IMR-90 (cell line): ENCODE measurements around the gene AUTS2. TPM values are rescaled to one million over a fixed set of nuclear protein-coding genes. Genes with fewer than 3 reads are reported as not detected.

Experiments
- ATAC-seq: fragments of 200-7000 bp; cut with Tn5 transposase; 2 replicates; pipeline ENCODE4 v1.9.1; 2020; ENCODE audit warnings: low read depth, mild to moderate bottlenecking, moderate library complexity
- BruUV-seq: library from RNA; stranded (reverse); fragments of 400-500 nt; replicated peaks from 2 replicates; lab custom pipeline; 2021; lab: Mats Ljungman, UMichigan
- CTCF ChIA-PET: fragments of 300-600 bp; formaldehyde crosslinking; extraction: SDS; loops from one replicate; lab custom pipeline; 2021; ENCODE audit warnings: antibody characterized with exemption; lab: Yijun Ruan, JAX
- POLR2A ChIA-PET: fragments of 300-600 bp; sonication (Branson Sonifier 250); formaldehyde crosslinking; loops from one replicate; lab custom pipeline; 2022; ENCODE audit warnings: antibody characterized with exemption; ENCODE audit not compliant: unreplicated experiment; lab: Charles Lee
- DNase-seq: peaks from one replicate; pipeline ENCODE4 v3.0.0; 2013
- H2AFZ ChIP-seq: replicated peaks from 2 replicates; pipeline ENCODE3; 2013; ENCODE audit warnings: low read length, mild to moderate bottlenecking; ENCODE audit not compliant: poor library complexity
- H2AK5ac ChIP-seq: 2 replicates; pipeline ENCODE4 v1.6.1; 2013; ENCODE audit warnings: low read depth, low read length, inconsistent platforms
- H2AK9ac ChIP-seq: replicated peaks from 2 replicates; pipeline ENCODE3; 2013; ENCODE audit warnings: mild to moderate bottlenecking, low read depth, low read length, moderate library complexity; ENCODE audit not compliant: poor library complexity
- H2BK120ac ChIP-seq: 2 replicates; pipeline ENCODE4 v1.6.1; 2013; ENCODE audit warnings: low read depth, low read length, inconsistent platforms
- H2BK15ac ChIP-seq: 3 replicates; pipeline ENCODE4 v1.6.1; 2013; ENCODE audit warnings: low read depth, low read length, inconsistent platforms
- H2BK20ac ChIP-seq: 2 replicates; pipeline ENCODE4 v1.6.1; 2013; ENCODE audit warnings: low read depth, mild to moderate bottlenecking, inconsistent platforms, low read length, moderate library complexity
- H2BK5ac ChIP-seq: 2 replicates; pipeline ENCODE4 v1.6.1; 2013; ENCODE audit warnings: mild to moderate bottlenecking, low read depth, low read length, inconsistent platforms; ENCODE audit not compliant: poor library complexity, severe bottlenecking
- H3K14ac ChIP-seq: replicated peaks from 2 replicates; pipeline ENCODE4 v1.6.1; 2013; ENCODE audit warnings: low read depth, low read length, inconsistent platforms
- H3K18ac ChIP-seq: 2 replicates; pipeline ENCODE4 v1.6.1; 2013; ENCODE audit warnings: low read depth, low read length, control low read depth
- H3K23ac ChIP-seq: 2 replicates; pipeline ENCODE4 v1.6.1; 2013; ENCODE audit warnings: low read depth, low read length, inconsistent platforms
- H3K27ac ChIP-seq: 2 replicates; pipeline ENCODE4 v1.5.1; 2013; ENCODE audit warnings: mild to moderate bottlenecking, control low read depth, low read length; ENCODE audit not compliant: insufficient read depth
- H3K27me3 ChIP-seq: 2 replicates; pipeline ENCODE4 v1.6.1; 2013; ENCODE audit warnings: low read length; ENCODE audit not compliant: control insufficient read depth, insufficient read depth
- H3K36me3 ChIP-seq: 2 replicates; pipeline ENCODE4 v1.6.1; 2013; ENCODE audit warnings: low read length, mixed read lengths; ENCODE audit not compliant: control insufficient read depth, insufficient read depth
- H3K4ac ChIP-seq: 2 replicates; pipeline ENCODE4 v1.6.1; 2013; ENCODE audit warnings: low read depth, low read length, inconsistent platforms
- H3K4me1 ChIP-seq: 2 replicates; pipeline ENCODE4 v1.6.1; 2013; ENCODE audit warnings: low read length, mixed read lengths; ENCODE audit not compliant: control insufficient read depth, insufficient read depth
- H3K4me2 ChIP-seq: 2 replicates; pipeline ENCODE4 v1.6.1; 2013; ENCODE audit warnings: low read depth, mild to moderate bottlenecking, control low read depth, low read length, moderate library complexity
- H3K4me3 ChIP-seq: 2 replicates; pipeline ENCODE4 v1.5.1; 2013; ENCODE audit warnings: low read depth, mild to moderate bottlenecking, control low read depth, low read length, moderate library complexity; ENCODE audit not compliant: insufficient read depth
- H3K56ac ChIP-seq: 2 replicates; pipeline ENCODE4 v1.6.1; 2013; ENCODE audit warnings: low read length, inconsistent platforms; ENCODE audit not compliant: insufficient read depth; ENCODE audit errors: extremely low read depth
- H3K79me1 ChIP-seq, 2 experiments: 2 replicates each; pipeline ENCODE4 v1.6.1; 2013; ENCODE audit warnings: low read length in 2 of 2, inconsistent platforms in 1 of 2, low read depth in 1 of 2
- H3K9ac ChIP-seq: 2 replicates; pipeline ENCODE4 v1.6.1; 2013; ENCODE audit warnings: low read depth, low read length, control low read depth
- H3K9me1 ChIP-seq: 2 replicates; pipeline ENCODE4 v1.6.1; 2013; ENCODE audit warnings: low read length, inconsistent platforms; ENCODE audit not compliant: insufficient read depth
- H3K9me3 ChIP-seq: 2 replicates; pipeline ENCODE4 v1.6.1; 2013; ENCODE audit warnings: low read length; ENCODE audit not compliant: control insufficient read depth, insufficient read depth
- H4K20me1 ChIP-seq: 2 replicates; pipeline ENCODE4 v1.6.1; 2013; ENCODE audit warnings: low read length, inconsistent platforms; ENCODE audit not compliant: insufficient read depth
- H4K5ac ChIP-seq: 2 replicates; pipeline ENCODE4 v1.6.1; 2013; ENCODE audit warnings: mild to moderate bottlenecking, low read depth, low read length, control low read depth
- H4K8ac ChIP-seq, 2 experiments: 2 replicates each; pipeline ENCODE4 v1.6.1; 2013; ENCODE audit warnings: low read depth in 2 of 2, low read length in 2 of 2, control low read depth in 1 of 2, inconsistent platforms in 1 of 2
- H4K91ac ChIP-seq: 2 replicates; pipeline ENCODE4 v1.6.1; 2013; ENCODE audit warnings: low read depth, low read length, inconsistent platforms; ENCODE audit not compliant: insufficient read depth
- BHLHE40 ChIP-seq: fragments of 150-350 bp; IDR thresholded peaks from 2 replicates; pipeline ENCODE4 v1.6.1; 2016; ENCODE audit warnings: mild to moderate bottlenecking, low read depth, low read length
- CEBPB ChIP-seq: IDR thresholded peaks from 2 replicates; pipeline ENCODE4 v1.6.1; 2012; ENCODE audit warnings: low read depth, low read length, improper control_type of control experiment
- CHD1 ChIP-seq: IDR thresholded peaks from 2 replicates; pipeline ENCODE4 v1.6.1; 2012; ENCODE audit warnings: low read depth, low read length, improper control_type of control experiment
- FOS ChIP-seq: fragments of 150-350 bp; IDR thresholded peaks from 2 replicates; pipeline ENCODE4 v1.6.1; 2016; ENCODE audit warnings: low read depth, low read length
- MAFK ChIP-seq: IDR thresholded peaks from 2 replicates; pipeline ENCODE4 v1.6.1; 2012; ENCODE audit warnings: low read depth, low read length, improper control_type of control experiment
- MAZ ChIP-seq: IDR thresholded peaks from 2 replicates; pipeline ENCODE4 v1.6.1; 2012; ENCODE audit warnings: low read depth, mild to moderate bottlenecking, low read length, improper control_type of control experiment, moderate library complexity, borderline replicate concordance
- MXI1 ChIP-seq: IDR thresholded peaks from 2 replicates; pipeline ENCODE4 v1.6.1; 2012; ENCODE audit warnings: low read depth, mild to moderate bottlenecking, low read length, moderate library complexity, borderline replicate concordance
- NFE2L2 ChIP-seq: fragments of 150-350 bp; IDR thresholded peaks from 2 replicates; pipeline ENCODE4 v1.6.1; 2016; ENCODE audit warnings: low read depth, mild to moderate bottlenecking, low read length
- POLR2A ChIP-seq: IDR thresholded peaks from 2 replicates; pipeline ENCODE4 v1.6.1; 2012; ENCODE audit warnings: mild to moderate bottlenecking, low read depth, low read length
- RAD21 ChIP-seq: IDR thresholded peaks from 2 replicates; pipeline ENCODE4 v1.6.1; 2012; ENCODE audit warnings: low read length, improper control_type of control experiment
- RCOR1 ChIP-seq: IDR thresholded peaks from 2 replicates; pipeline ENCODE4 v1.6.1; 2012; ENCODE audit warnings: mild to moderate bottlenecking, low read length, improper control_type of control experiment; ENCODE audit not compliant: insufficient replicate concordance
- RFX5 ChIP-seq: IDR thresholded peaks from 2 replicates; pipeline ENCODE4 v1.8.0; 2012; ENCODE audit warnings: low read depth, mild to moderate bottlenecking, low read length, moderate library complexity
- SMC3 ChIP-seq: fragments of 150-350 bp; IDR thresholded peaks from 2 replicates; pipeline ENCODE4 v1.6.1; 2016; ENCODE audit warnings: low read depth, mild to moderate bottlenecking, antibody characterized with exemption, low read length, moderate library complexity
- WGBS, 2 experiments: methylation state at CpG; one replicate each; pipeline versions ENCODE4 v1.1.5 to v1.1.7; 2013; ENCODE audit warnings: missing lambda C conversion rate in 2 of 2; ENCODE audit not compliant: insufficient read length in 1 of 2; ENCODE audit errors: extremely low coverage in 2 of 2; 5-methylcytosine and 5-hydroxymethylcytosine counted together
- dilution Hi-C: fragments of 300-500 bp; cut with HindIII; formaldehyde crosslinking; loops from one replicate; pipeline ENCODE4 v1.14.3; 2018; ENCODE audit warnings: low sequenced_read_pairs; ENCODE audit not compliant: unreplicated experiment
- in situ Hi-C: fragments of 300-500 bp; cut with MboI; formaldehyde crosslinking; loops from 3 replicates; pipeline ENCODE4 v1.14.3; 2019; ENCODE audit warnings: low sequenced_read_pairs, inconsistent platforms, mixed read lengths
- intact Hi-C: fragments of 100-400 bp; cut with micrococcal nuclease; formaldehyde crosslinking; loops from 2 replicates; pipeline ENCODE4 v1.10.0; 2022
- polyA plus RNA-seq, 3 experiments: library from polyadenylated mRNA; depleted of rRNA; stranded (reverse); fragments of >200 nt; gene quantifications; 2 replicates each; pipeline ENCODE4 v1.2.3, GENCODE V29; 2012; ENCODE audit warnings: low replicate concordance in 1 of 3
- total RNA-seq: library from RNA; depleted of rRNA; stranded (reverse); fragments of >200 nt; gene quantifications from 2 replicates; pipeline ENCODE4 v1.2.3, GENCODE V29; 2012
- TF ChIP-seq, protein P1 (sequence below): fragments of 150-350 bp; IDR thresholded peaks from 2 replicates; pipeline ENCODE4 v1.6.1; 2016; ENCODE audit warnings: low read depth, mild to moderate bottlenecking, low read length, moderate library complexity, borderline replicate concordance
- TF ChIP-seq, protein P2 (sequence below): conservative IDR thresholded peaks from 2 replicates; pipeline ENCODE4 v1.5.1; 2012; ENCODE audit warnings: mild to moderate bottlenecking, low read depth, low read length, improper control_type of control experiment
- TF ChIP-seq, protein P3 (sequence below): fragments of 150-350 bp; IDR thresholded peaks from 2 replicates; pipeline ENCODE4 v1.6.1; 2017; ENCODE audit warnings: mild to moderate bottlenecking, antibody characterized with exemption, low read length, low read depth

The AUTS2 gene
- total and polyA plus RNA-seq, 2 of the 4 experiments (the other 2 are of a cell fraction): 0.90 to 3.0 TPM

DNA sequence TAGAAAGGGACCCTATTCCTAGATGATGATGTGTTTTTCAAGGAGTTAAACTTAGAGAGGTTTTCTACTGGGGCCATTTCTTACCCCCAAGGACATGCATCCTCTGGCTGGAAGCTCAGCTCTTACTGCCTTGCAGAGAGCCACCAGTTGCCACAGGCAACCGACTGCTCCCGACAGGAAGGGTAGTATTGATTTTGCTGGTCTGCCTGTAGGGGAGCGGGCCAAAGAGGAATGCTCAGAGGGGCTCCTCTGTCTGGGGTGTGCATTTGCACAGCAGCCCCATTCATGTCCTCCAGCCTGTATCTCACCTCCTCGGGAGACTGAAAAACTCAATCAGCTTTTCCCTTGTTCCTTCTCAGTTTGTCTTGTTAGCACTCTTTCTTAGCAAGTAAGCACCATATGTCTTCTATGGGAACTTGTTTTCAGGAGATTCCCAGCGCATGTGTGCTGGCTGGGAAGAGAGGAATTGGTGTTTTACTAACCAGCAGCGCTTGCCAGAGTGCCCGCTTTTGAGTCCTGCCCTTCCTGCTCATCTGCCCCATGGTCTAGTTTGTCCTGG lies 794.7 kb downstream of the AUTS2 start:
- no peak overlapping the region for H3K56ac ChIP-seq
- no peaks in the 10 kb centered on the region for H3K36me3 ChIP-seq
- ChIA-PET CTCF (no interaction called here), POLR2A (no interaction called here)
- TF ChIP-seq, protein P1, sequence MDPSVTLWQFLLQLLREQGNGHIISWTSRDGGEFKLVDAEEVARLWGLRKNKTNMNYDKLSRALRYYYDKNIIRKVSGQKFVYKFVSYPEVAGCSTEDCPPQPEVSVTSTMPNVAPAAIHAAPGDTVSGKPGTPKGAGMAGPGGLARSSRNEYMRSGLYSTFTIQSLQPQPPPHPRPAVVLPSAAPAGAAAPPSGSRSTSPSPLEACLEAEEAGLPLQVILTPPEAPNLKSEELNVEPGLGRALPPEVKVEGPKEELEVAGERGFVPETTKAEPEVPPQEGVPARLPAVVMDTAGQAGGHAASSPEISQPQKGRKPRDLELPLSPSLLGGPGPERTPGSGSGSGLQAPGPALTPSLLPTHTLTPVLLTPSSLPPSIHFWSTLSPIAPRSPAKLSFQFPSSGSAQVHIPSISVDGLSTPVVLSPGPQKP: no peak
- TF ChIP-seq MXI1 (no peak), CHD1 (no peak), POLR2A (no peak), RFX5 (no peak), BHLHE40 (no peak), RAD21 (no peak), MAFK (no peak), RCOR1 (no peak), FOS (no peak), SMC3 (no peak), NFE2L2 (no peak), MAZ (no peak), CEBPB (no peak)
- TF ChIP-seq, protein P2, sequence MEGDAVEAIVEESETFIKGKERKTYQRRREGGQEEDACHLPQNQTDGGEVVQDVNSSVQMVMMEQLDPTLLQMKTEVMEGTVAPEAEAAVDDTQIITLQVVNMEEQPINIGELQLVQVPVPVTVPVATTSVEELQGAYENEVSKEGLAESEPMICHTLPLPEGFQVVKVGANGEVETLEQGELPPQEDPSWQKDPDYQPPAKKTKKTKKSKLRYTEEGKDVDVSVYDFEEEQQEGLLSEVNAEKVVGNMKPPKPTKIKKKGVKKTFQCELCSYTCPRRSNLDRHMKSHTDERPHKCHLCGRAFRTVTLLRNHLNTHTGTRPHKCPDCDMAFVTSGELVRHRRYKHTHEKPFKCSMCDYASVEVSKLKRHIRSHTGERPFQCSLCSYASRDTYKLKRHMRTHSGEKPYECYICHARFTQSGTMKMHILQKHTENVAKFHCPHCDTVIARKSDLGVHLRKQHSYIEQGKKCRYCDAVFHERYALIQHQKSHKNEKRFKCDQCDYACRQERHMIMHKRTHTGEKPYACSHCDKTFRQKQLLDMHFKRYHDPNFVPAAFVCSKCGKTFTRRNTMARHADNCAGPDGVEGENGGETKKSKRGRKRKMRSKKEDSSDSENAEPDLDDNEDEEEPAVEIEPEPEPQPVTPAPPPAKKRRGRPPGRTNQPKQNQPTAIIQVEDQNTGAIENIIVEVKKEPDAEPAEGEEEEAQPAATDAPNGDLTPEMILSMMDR: no peak
- TF ChIP-seq, protein P3, sequence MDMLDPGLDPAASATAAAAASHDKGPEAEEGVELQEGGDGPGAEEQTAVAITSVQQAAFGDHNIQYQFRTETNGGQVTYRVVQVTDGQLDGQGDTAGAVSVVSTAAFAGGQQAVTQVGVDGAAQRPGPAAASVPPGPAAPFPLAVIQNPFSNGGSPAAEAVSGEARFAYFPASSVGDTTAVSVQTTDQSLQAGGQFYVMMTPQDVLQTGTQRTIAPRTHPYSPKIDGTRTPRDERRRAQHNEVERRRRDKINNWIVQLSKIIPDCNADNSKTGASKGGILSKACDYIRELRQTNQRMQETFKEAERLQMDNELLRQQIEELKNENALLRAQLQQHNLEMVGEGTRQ: no peak
- no peak overlapping the region for H3K23ac ChIP-seq
- no peak overlapping the region for H2AFZ ChIP-seq
- H3K4me1 ChIP-seq: no peaks in the 10 kb centered on the region
- dilution Hi-C loops: no loop called here
- no peaks in the 10 kb centered on the region for H3K27me3 ChIP-seq
- no peak overlapping the region for H3K4ac ChIP-seq
- no peaks in the 10 kb centered on the region for H3K9me1 ChIP-seq
- H3K4me3 ChIP-seq: no peak overlapping the region
- no peak overlapping the region for H4K91ac ChIP-seq
- no peak overlapping the region for H3K9ac ChIP-seq
- in situ Hi-C loops: no loop called here
- no peak overlapping the region for H4K5ac ChIP-seq
- whole genome bisulfite sequencing, 2 experiments: no CpG with 5 or more reads among the region's 7 CpGs
- H3K14ac ChIP-seq: no peak overlapping the region
- ATAC-seq (no peak), DNase-seq (no peak)
- no peak overlapping the region for H3K4me2 ChIP-seq
- H4K20me1 ChIP-seq: no peaks in the 10 kb centered on the region
- no peak overlapping the region for H2BK20ac ChIP-seq
- no TSS peak for BruUV-seq
- no peaks in the 10 kb centered on the region for H3K79me1 ChIP-seq
- H2BK15ac ChIP-seq: no peak overlapping the region
- H3K9me3 ChIP-seq: no peaks in the 10 kb centered on the region
- H3K27ac ChIP-seq: no peak overlapping the region
- no peak overlapping the region for H2AK5ac ChIP-seq
- intact Hi-C loops: no loop called here
- H2AK9ac ChIP-seq: no peak overlapping the region
- H2BK120ac ChIP-seq: no peak overlapping the region
- no peak overlapping the region for H4K8ac ChIP-seq
- H3K18ac ChIP-seq: no peak overlapping the region
- no peak overlapping the region for H2BK5ac ChIP-seq
